NT2/D1 (cell line): Measurements from ENCODE around the gene UCN3.

ENCODE experiments used
- SUZ12 ChIP-seq: IDR thresholded peaks from 2 replicates; pipeline ENCODE4 v1.6.1; 2011; ENCODE audit not compliant: insufficient read length, insufficient read depth; ENCODE audit errors: extremely low read depth
- YY1 ChIP-seq: IDR thresholded peaks from 2 replicates; pipeline ENCODE4 v1.6.1; 2011; ENCODE audit not compliant: insufficient read length, insufficient read depth
- ZNF274 ChIP-seq: IDR thresholded peaks from 2 replicates; pipeline ENCODE4 v1.6.1; 2011; ENCODE audit warnings: mild to moderate bottlenecking, low read depth, low read length

- TF ChIP-seq YY1 (no peak), ZNF274 (no peak), SUZ12 (no peak)
Measured at GRCh38 chr10:5346881-5347280, 17.9 kb upstream of the UCN3 start.
